BLaER1 treated with 17β-estradiol and CSF1 and Interleukin-3, amounts not matched to agents 10 nM and 100 nM (cell line): ENCODE results near the gene CYP4F3.
"Not testable (repeated sequence)": the region's sequence is repeated elsewhere in the genome, so short reads cannot be mapped to it uniquely, and the experiment has no call there.

Experiments
- H3K27ac ChIP-seq, 11 experiments: shearing (Covaris generic); formaldehyde crosslinking; 2 replicates each; pipeline ENCODE4 v1.8.1; 2022
- H3K27me3 ChIP-seq, 11 experiments: shearing (Covaris generic); formaldehyde crosslinking; 2 replicates each; pipeline ENCODE4 v1.8.1; 2022
- H3K36me3 ChIP-seq, 11 experiments: shearing (Covaris generic); formaldehyde crosslinking; 2 replicates each; pipeline ENCODE4 v1.8.1; 2022
- H3K4me1 ChIP-seq, 10 experiments: shearing (Covaris generic); formaldehyde crosslinking; 2 replicates each; pipeline ENCODE4 v1.8.1; 2022
- H3K4me2 ChIP-seq, 11 experiments: shearing (Covaris generic); formaldehyde crosslinking; 2 replicates each; pipeline ENCODE4 v1.8.1; 2022
- H3K4me3 ChIP-seq, 10 experiments: shearing (Covaris generic); formaldehyde crosslinking; 2 replicates each; pipeline ENCODE4 v1.8.1; 2022
- H3K9ac ChIP-seq, 11 experiments: shearing (Covaris generic); formaldehyde crosslinking; 2 replicates each; pipeline ENCODE4 v1.8.1; 2022
- H3K9me3 ChIP-seq, 11 experiments: shearing (Covaris generic); formaldehyde crosslinking; replicated peaks in 1 of 11; 2 replicates each; pipeline ENCODE4 v1.8.1; 2022
- H4K20me1 ChIP-seq, 11 experiments: shearing (Covaris generic); formaldehyde crosslinking; 2 replicates each; pipeline ENCODE4 v1.8.1; 2022
- Cebpa-rat ChIP-seq, 11 experiments: shearing (Covaris generic); IDR thresholded peaks; 2 replicates each; pipeline ENCODE4 v1.8.1; 2022

CYP4F3 gene

GRCh38 chr19:15640294-15640903 is at the start of gene CYP4F3:
Gene CYP4F3 (plus strand): TSS chr19:15640897. CDS start chr19:15641416, 519 bp downstream.
- H4K20me1 ChIP-seq, result no peaks in the 10 kb centered on the region
- H3K36me3 ChIP-seq, result no peaks in the 10 kb centered on the region
- peaks cover 0 to 4% (median 0%) of the 10 kb centered on the region in 11 experiments; a peak in 2 of 22 replicates for H3K9me3 ChIP-seq
- no peaks in the 10 kb centered on the region for H3K27me3 ChIP-seq
- no peak within 1 kb of the TSS for H3K27ac ChIP-seq
- H3K4me1 ChIP-seq, result peaks cover 0 to 18% (median 2%) of the 10 kb centered on the region in 10 experiments; a peak in 10 of 20 replicates
- no peak within 1 kb of the TSS for H3K9ac ChIP-seq
- no peak for TF ChIP-seq Cebpa-rat (IDR thresholded peaks at IDR 0.05)
- no peak within 1 kb of the TSS for H3K4me3 ChIP-seq
- H3K4me2 ChIP-seq, result peak within 1 kb of the TSS in 4 of 11 experiments; percentile 21 to 31 (median 28); a peak in 4 of 22 replicates

- peaks cover 3 to 34% (median 19%) of the 10 kb centered on the region in 11 experiments; a peak in 19 of 22 replicates for H3K9me3 ChIP-seq
- peaks cover 18 to 88% (median 72%) of the 10 kb centered on the region in 10 experiments for H3K4me1 ChIP-seq
- TF ChIP-seq Cebpa-rat (IDR thresholded peaks at IDR 0.05), result no peak
- peak overlapping the region in 8 of 11 experiments; percentile 25 to 59 (median 50); a peak in 9 of 22 replicates for H3K9ac ChIP-seq
- no peaks in the 10 kb centered on the region for H3K27me3 ChIP-seq
- H3K27ac ChIP-seq, result peak overlapping the region in 9 of 11 experiments; percentile 35 to 83 (median 79); a peak in 18 of 22 replicates
- H3K4me3 ChIP-seq, result peak overlapping the region in 1 of 10 experiments; percentile 9; a peak in 1 of 20 replicates
- H4K20me1 ChIP-seq, result no peaks in the 10 kb centered on the region
- no peaks in the 10 kb centered on the region for H3K36me3 ChIP-seq
- H3K4me2 ChIP-seq, result peak overlapping the region in 10 of 11 experiments; percentile 37 to 83 (median 64); a peak in 19 of 22 replicates
Measured at GRCh38 chr19:15591796-15592195, 48.9 kb upstream of the CYP4F3 start.

DNA sequence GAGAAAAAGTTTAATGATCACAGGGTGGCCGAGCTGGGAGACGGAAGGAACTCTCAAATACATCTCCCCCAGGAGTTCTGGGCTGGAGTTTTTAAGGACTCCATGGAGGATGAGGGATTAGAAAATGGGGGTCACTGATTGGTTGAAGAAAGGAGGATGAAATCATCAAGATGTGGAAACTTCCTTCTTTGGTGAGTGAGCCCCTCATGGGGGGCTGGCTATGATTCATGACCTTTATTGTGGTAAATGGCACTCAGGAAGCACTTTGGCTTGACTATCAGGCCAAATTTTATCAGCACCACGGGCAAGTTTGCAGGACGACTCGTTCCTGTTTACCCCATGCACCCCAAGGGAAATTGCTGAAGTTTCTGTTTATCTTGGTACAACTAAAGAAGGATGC is 48.2 kb upstream of the CYP4F3 start:
- peak overlapping the region; percentile 33 to 83 (median 58); a peak in 20 of 22 replicates for H3K4me2 ChIP-seq

GRCh38 chr19:15593766-15594165 is 46.9 kb upstream of the CYP4F3 start:
- not testable (repeated sequence) for H3K4me3 ChIP-seq, H3K27me3 ChIP-seq, H3K9ac ChIP-seq, H4K20me1 ChIP-seq, H3K36me3 ChIP-seq
- Histone ChIP-seq H3K4me1 (peaks cover 9 to 68% (median 55%) of the 10 kb centered on the region in 10 experiments; a peak in 19 of 20 replicates), H3K4me2 (peak overlapping the region in 7 of 11 experiments; percentile 53 to 83 (median 72); a peak in 13 of 22 replicates), H3K9me3 (peaks cover 3 to 34% (median 21%) of the 10 kb centered on the region in 11 experiments; a peak in 19 of 22 replicates), H3K27ac (peak overlapping the region in 9 of 11 experiments; percentile 35 to 83 (median 68); a peak in 16 of 22 replicates)

More for the DNA sequence above, 48.2 kb upstream of the CYP4F3 start:
- H3K4me3 ChIP-seq, H3K27me3 ChIP-seq, H4K20me1 ChIP-seq, H3K36me3 ChIP-seq: not testable (repeated sequence)
- TF ChIP-seq Cebpa-rat (IDR thresholded peaks at IDR 0.05), result peak in 1 of 11 experiments; percentile 8; a peak in 1 of 22 replicates
- H3K4me1 ChIP-seq, result peaks cover 14 to 80% (median 65%) of the 10 kb centered on the region in 10 experiments
- peak overlapping the region in 8 of 11 experiments; percentile 25 to 59 (median 50); a peak in 9 of 22 replicates for H3K9ac ChIP-seq
- H3K27ac ChIP-seq, result peak overlapping the region in 9 of 11 experiments; percentile 35 to 83 (median 79); a peak in 18 of 22 replicates
- H3K9me3 ChIP-seq, result peaks cover 3 to 34% (median 21%) of the 10 kb centered on the region in 11 experiments; a peak in 19 of 22 replicates

GRCh38 chr19:15595069-15595468 is 45.6 kb upstream of the CYP4F3 start:
- Histone ChIP-seq H4K20me1 (no peaks in the 10 kb centered on the region), H3K27me3 (no peaks in the 10 kb centered on the region), H3K27ac (peak overlapping the region in 2 of 11 experiments; percentile 79 to 82; a peak in 3 of 22 replicates), H3K9me3 (peaks cover 3 to 34% (median 21%) of the 10 kb centered on the region in 11 experiments; a peak in 19 of 22 replicates), H3K4me1 (peaks cover 9 to 55% (median 48%) of the 10 kb centered on the region in 10 experiments; a peak in 19 of 20 replicates), H3K36me3 (no peaks in the 10 kb centered on the region), H3K4me2 (peak overlapping the region in 7 of 11 experiments; percentile 4 to 83 (median 72); a peak in 13 of 22 replicates), H3K4me3 (no peak overlapping the region), H3K9ac (no peak overlapping the region)
- no peak for TF ChIP-seq Cebpa-rat (IDR thresholded peaks at IDR 0.05)

GRCh38 chr19:15607978-15608925 is 32.4 kb upstream of the CYP4F3 start:
- not testable (repeated sequence) for H3K9ac ChIP-seq, H3K4me3 ChIP-seq, H4K20me1 ChIP-seq, H3K36me3 ChIP-seq, H3K27me3 ChIP-seq, H3K27ac ChIP-seq, H3K9me3 ChIP-seq
- H3K4me1 ChIP-seq, result peaks cover 0 to 33% (median 26%) of the 10 kb centered on the region in 10 experiments; a peak in 16 of 20 replicates
- H3K4me2 ChIP-seq, result peak overlapping the region in 8 of 11 experiments; percentile 36 to 67 (median 58); a peak in 11 of 22 replicates

DNA sequence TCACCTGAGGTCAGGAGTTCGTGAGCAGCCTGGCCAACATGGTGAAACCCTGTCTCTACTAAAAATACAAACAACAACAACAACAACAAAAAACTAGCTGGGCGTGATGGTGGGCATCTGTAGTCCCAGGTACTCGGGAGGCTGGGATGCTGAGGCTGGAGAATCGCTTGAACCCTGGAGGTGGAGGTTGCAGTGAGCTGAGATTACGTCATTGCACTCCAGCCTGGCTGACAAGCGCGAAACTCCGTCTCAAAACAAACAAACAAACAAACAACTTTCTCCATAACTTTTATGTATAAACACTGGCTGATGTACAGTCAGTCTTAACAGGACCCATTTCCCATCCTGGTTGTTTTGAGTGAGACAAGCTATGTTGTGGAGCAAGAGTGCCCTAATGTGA is 31.4 kb upstream of the CYP4F3 start:
- Histone ChIP-seq H3K27me3 (no peaks in the 10 kb centered on the region), H3K9me3 (no peaks in the 10 kb centered on the region), H3K27ac (no peak overlapping the region), H3K4me3 (no peak overlapping the region), H3K4me2 (no peak overlapping the region), H3K4me1 (peaks cover 0 to 33% (median 26%) of the 10 kb centered on the region in 10 experiments; a peak in 16 of 20 replicates), H3K36me3 (no peaks in the 10 kb centered on the region), H3K9ac (no peak overlapping the region), H4K20me1 (no peaks in the 10 kb centered on the region)
- no peak for TF ChIP-seq Cebpa-rat (IDR thresholded peaks at IDR 0.05)

GRCh38 chr19:15612342-15612741 is 28.4 kb upstream of the CYP4F3 start:
- Histone ChIP-seq H3K4me2 (no peak overlapping the region), H3K27me3 (no peaks in the 10 kb centered on the region), H3K36me3 (no peaks in the 10 kb centered on the region), H3K9ac (no peak overlapping the region), H3K9me3 (no peaks in the 10 kb centered on the region), H3K4me3 (no peak overlapping the region), H3K4me1 (peaks cover 2 to 24% (median 19%) of the 10 kb centered on the region in 10 experiments; a peak in 16 of 20 replicates), H4K20me1 (no peaks in the 10 kb centered on the region), H3K27ac (no peak overlapping the region)
- no peak for TF ChIP-seq Cebpa-rat (IDR thresholded peaks at IDR 0.05)
